Neural cell (in vitro differentiated cells): ENCODE measurements around the gene NHERF2. TPM values are rescaled to one million over a fixed set of nuclear protein-coding genes. Genes with fewer than 3 reads are reported as not detected.
"Not testable (repeated sequence)": the region's sequence is repeated elsewhere in the genome, so short reads cannot be mapped to it uniquely, and the experiment has no call there.

Experiments
- H2AFZ ChIP-seq: fragments of 200-600, 300-800 bp; sonication (generic), shearing (Covaris generic); 2 replicates; pipeline ENCODE4 v1.6.0; 2014; ENCODE audit warnings: low read depth, mild to moderate bottlenecking, antibody characterized with exemption, low read length, moderate library complexity
- H3F3A ChIP-seq: fragments of 200-600 bp; shearing (Covaris generic); 2 replicates; pipeline ENCODE4 v1.6.1; 2016; ENCODE audit warnings: mild to moderate bottlenecking, moderate library complexity, mixed read lengths, antibody characterized with exemption, low read length; ENCODE audit not compliant: insufficient read depth, poor library complexity, severe bottlenecking
- H3K27ac ChIP-seq: fragments of 200-600, 300-800 bp; sonication (generic), shearing (Covaris generic); 2 replicates; pipeline ENCODE4 v1.5.1; 2014; ENCODE audit warnings: mild to moderate bottlenecking, low read length, moderate library complexity
- H3K27me3 ChIP-seq: fragments of 300-800, 200-600 bp; sonication (generic), shearing (Covaris generic); 2 replicates; pipeline ENCODE4 v1.6.0; 2014; ENCODE audit warnings: mild to moderate bottlenecking, low read depth, low read length, moderate library complexity; ENCODE audit not compliant: insufficient read depth
- H3K36me3 ChIP-seq: fragments of 300-800, 200-600 bp; sonication (generic), shearing (Covaris generic); 2 replicates; pipeline ENCODE4 v1.5.1; 2014; ENCODE audit warnings: mild to moderate bottlenecking, antibody characterized with exemption, low read length, moderate library complexity; ENCODE audit not compliant: insufficient read depth
- H3K4me2 ChIP-seq: fragments of 300-800, 200-600 bp; sonication (generic), shearing (Covaris generic); 2 replicates; pipeline ENCODE4 v1.6.0; 2014; ENCODE audit warnings: mild to moderate bottlenecking, low read length
- H3K4me3 ChIP-seq: fragments of 300-800, 200-600 bp; sonication (generic), shearing (Covaris generic); 2 replicates; pipeline ENCODE4 v1.5.1; 2014; ENCODE audit warnings: mild to moderate bottlenecking, low read length, moderate library complexity
- H3K79me2 ChIP-seq: fragments of 200-600 bp; shearing (Covaris generic); replicated peaks from 2 replicates; pipeline ENCODE4 v1.6.0; 2014; ENCODE audit warnings: mild to moderate bottlenecking, low read length, moderate library complexity; ENCODE audit not compliant: insufficient read depth
- H3K9ac ChIP-seq: fragments of 300-800, 200-600 bp; sonication (generic), shearing (Covaris generic); 2 replicates; pipeline ENCODE4 v1.6.1; 2016; ENCODE audit warnings: mild to moderate bottlenecking, low read length, mixed read lengths
- H3K9me2 ChIP-seq: fragments of 200-600 bp; shearing (Covaris generic); 2 replicates; pipeline ENCODE4 v1.6.1; 2016; ENCODE audit warnings: mild to moderate bottlenecking, low read length, mixed read lengths; ENCODE audit not compliant: insufficient read depth
- H3K9me3 ChIP-seq: fragments of 200-600, 300-800 bp; sonication (generic), shearing (Covaris generic); 2 replicates; pipeline ENCODE4 v1.6.1; 2016; ENCODE audit warnings: mild to moderate bottlenecking, mixed run types, low read length, moderate library complexity, mixed read lengths
- H4K20me1 ChIP-seq: fragments of 200-600 bp; shearing (Covaris generic); 2 replicates; pipeline ENCODE4 v1.6.1; 2016; ENCODE audit warnings: mild to moderate bottlenecking, mixed run types; ENCODE audit not compliant: insufficient read depth
- CTCF ChIP-seq: fragments of 450-650 bp; IDR thresholded peaks from 2 replicates; pipeline ENCODE4 v1.5.1; 2014; ENCODE audit warnings: antibody characterized with exemption, mild to moderate bottlenecking, moderate library complexity; ENCODE audit not compliant: poor library complexity, severe bottlenecking
- EP300 ChIP-seq: fragments of 450-650 bp; conservative IDR thresholded peaks from 2 replicates; pipeline ENCODE4 v1.6.1; 2014; ENCODE audit warnings: antibody characterized with exemption, mild to moderate bottlenecking, moderate library complexity; ENCODE audit not compliant: poor library complexity, severe bottlenecking
- EZH2 ChIP-seq: fragments of 200-600, 300-800 bp; shearing (Covaris generic), sonication (generic); IDR thresholded peaks from 2 replicates; pipeline ENCODE4 v1.6.1; 2014; ENCODE audit warnings: antibody characterized with exemption, low read length, borderline replicate concordance, mild to moderate bottlenecking; ENCODE audit not compliant: insufficient read depth, poor library complexity, severe bottlenecking
- MXI1 ChIP-seq: fragments of 450-650 bp; conservative IDR thresholded peaks from 2 replicates; pipeline ENCODE4 v1.6.1; 2014; ENCODE audit warnings: antibody characterized with exemption, mild to moderate bottlenecking; ENCODE audit not compliant: poor library complexity, severe bottlenecking
- POLR2AphosphoS5 ChIP-seq: IDR thresholded peaks from 2 replicates; pipeline ENCODE4 v1.6.1; 2012
- RAD21 ChIP-seq: fragments of 450-650 bp; conservative IDR thresholded peaks from 2 replicates; pipeline ENCODE4 v1.6.1; 2014; ENCODE audit warnings: antibody characterized with exemption, mild to moderate bottlenecking, moderate library complexity
- REST ChIP-seq: IDR thresholded peaks from 2 replicates; pipeline ENCODE4 v1.6.1; 2012; ENCODE audit warnings: borderline replicate concordance
- SMC3 ChIP-seq: fragments of 450-650 bp; conservative IDR thresholded peaks from 2 replicates; pipeline ENCODE4 v1.6.1; 2014; ENCODE audit warnings: antibody characterized with exemption, mild to moderate bottlenecking, moderate library complexity; ENCODE audit not compliant: poor library complexity
- TAF1 ChIP-seq: IDR thresholded peaks from 2 replicates; pipeline ENCODE4 v1.6.1; 2012; ENCODE audit warnings: low read depth
- polyA plus RNA-seq: library from polyadenylated mRNA; depleted of rRNA; stranded (reverse); fragments of >200 nt; gene quantifications from 2 replicates; pipeline ENCODE4 v1.2.3, GENCODE V29; 2014

Gene NHERF2
- polyA plus RNA-seq, 1 donor from 2014 or later: 3.4 TPM

GRCh38 chr16:2032285-2033056 lies 5.8 kb downstream of the NHERF2 start:
- Histone ChIP-seq H3F3A (no peaks in the 10 kb centered on the region), H3K4me2 (no peak overlapping the region), H3K9ac (no peak overlapping the region), H3K4me3 (no peak overlapping the region), H3K36me3 (no peaks in the 10 kb centered on the region), H3K27me3 (peaks cover 9% of the 10 kb centered on the region), H3K9me3 (no peaks in the 10 kb centered on the region), H4K20me1 (no peaks in the 10 kb centered on the region), H3K9me2 (no peaks in the 10 kb centered on the region), H3K79me2 (no peaks in the 10 kb centered on the region), H2AFZ (no peak overlapping the region), H3K27ac (no peak overlapping the region)
- no peak for TF ChIP-seq POLR2AphosphoS5
- TF ChIP-seq EP300: no peak
- TF ChIP-seq RAD21: no peak
- no peak for TF ChIP-seq TAF1
- no peak for TF ChIP-seq SMC3
- no peak for TF ChIP-seq CTCF
- no peak for TF ChIP-seq MXI1
- TF ChIP-seq REST: no peak
- no peak for TF ChIP-seq EZH2

- Histone ChIP-seq H4K20me1 (no peaks in the 10 kb centered on the region), H3K9ac (no peak overlapping the region), H3K36me3 (no peaks in the 10 kb centered on the region), H3K4me3 (no peak overlapping the region), H3K9me2 (no peaks in the 10 kb centered on the region), H3F3A (no peaks in the 10 kb centered on the region), H2AFZ (no peak overlapping the region), H3K9me3 (no peaks in the 10 kb centered on the region), H3K4me2 (no peak overlapping the region), H3K27me3 (peaks cover under 1% of the 10 kb centered on the region), H3K79me2 (no peaks in the 10 kb centered on the region), H3K27ac (no peak overlapping the region)
- TF ChIP-seq TAF1 (no peak), REST (no peak)
Observed at GRCh38 chr16:2033057-2033908, 6.6 kb downstream of the NHERF2 start.

GRCh38 chr16:2033909-2034695 lies 7.4 kb downstream of the NHERF2 start:
- not testable (repeated sequence) for H3K9me2 ChIP-seq, H2AFZ ChIP-seq, H3K27ac ChIP-seq, H3K9ac ChIP-seq, H3K4me2 ChIP-seq, H3K9me3 ChIP-seq, H3K36me3 ChIP-seq, H3F3A ChIP-seq, H4K20me1 ChIP-seq, H3K4me3 ChIP-seq, H3K79me2 ChIP-seq, H3K27me3 ChIP-seq
